Left ventricle myocardium inferior (tissue), 1 donor: ENCODE measurements around the gene TLN1. TPM values are rescaled to one million over a fixed set of nuclear protein-coding genes. Genes with fewer than 3 reads are reported as not detected.

Experiments
- DNase-seq: peaks from one replicate; pipeline ENCODE4 v3.0.0-alpha.2; 2020
- H3K27ac ChIP-seq: fragments of 200-600 bp; replicated peaks from 2 replicates; pipeline ENCODE4 v1.8.0; 2021
- H3K27me3 ChIP-seq: fragments of 200-600 bp; 2 replicates; pipeline ENCODE4 v1.8.0; 2021; ENCODE audit warnings: low read depth
- H3K36me3 ChIP-seq: fragments of 200-600 bp; 2 replicates; pipeline ENCODE4 v1.8.0; 2021
- H3K4me1 ChIP-seq: fragments of 200-600 bp; 2 replicates; pipeline ENCODE4 v1.8.0; 2021
- H3K4me3 ChIP-seq: fragments of 200-600 bp; 2 replicates; pipeline ENCODE4 v1.8.0; 2021; ENCODE audit warnings: mild to moderate bottlenecking, moderate library complexity
- H3K9me3 ChIP-seq: fragments of 200-600 bp; replicated peaks from 2 replicates; pipeline ENCODE4 v1.8.0; 2021
- CTCF ChIP-seq: fragments of 200-600 bp; IDR thresholded peaks from 2 replicates; pipeline ENCODE4 v1.8.0; 2021; ENCODE audit warnings: antibody characterized with exemption, mild to moderate bottlenecking, borderline replicate concordance
- intact Hi-C: fragments of 100-400 bp; cut with micrococcal nuclease; formaldehyde crosslinking; loops from one replicate; pipeline ENCODE4 v1.11.0; 2022
- total RNA-seq: library from RNA; stranded (reverse); fragmentation: NEBNext Ultra II Directional; extraction: Animal tissue kit (Norgen Biotek cat#: 25700); gene quantifications from one replicate; pipeline ENCODE4 v1.2.1, GENCODE V29; 2021
- donor health status: DM: no; HTN: yes; CAD: no; lungs with severe emphysema.

Gene TLN1
- total RNA-seq, 1 donor from 2014 or later: 234 TPM

GRCh38 chr9:35700031-35700430, 32.0 kb downstream of the TLN1 start:
- no peaks in the 10 kb centered on the region for H3K27me3 ChIP-seq
- intact Hi-C loops: no loop called here
- DNase-seq: no peak
- H3K9me3 ChIP-seq: no peaks in the 10 kb centered on the region
- no peak overlapping the region for H3K4me3 ChIP-seq
- no peak for TF ChIP-seq CTCF
- peaks cover 96% of the 10 kb centered on the region for H3K36me3 ChIP-seq
- peaks cover 47% of the 10 kb centered on the region for H3K4me1 ChIP-seq
- peak overlapping the region; percentile 72 for H3K27ac ChIP-seq

- Histone ChIP-seq H3K27ac (no peak overlapping the region), H3K36me3 (peaks cover 78% of the 10 kb centered on the region), H3K4me3 (no peak overlapping the region), H3K9me3 (no peaks in the 10 kb centered on the region), H3K27me3 (no peaks in the 10 kb centered on the region), H3K4me1 (peaks cover 35% of the 10 kb centered on the region)
- intact Hi-C loops: no loop called here
- TF ChIP-seq CTCF: no peak
- no peak for DNase-seq
These were observed 33.8 kb downstream of the TLN1 start for GRCh38 chr9:35698231-35698630.

GRCh38 chr9:35697486-35697885, 34.5 kb downstream of the TLN1 start:
- Histone ChIP-seq H3K27ac (peak overlapping the region; percentile 54), H3K36me3 (peaks cover 70% of the 10 kb centered on the region), H3K4me1 (peaks cover 35% of the 10 kb centered on the region), H3K4me3 (no peak overlapping the region), H3K9me3 (no peaks in the 10 kb centered on the region), H3K27me3 (no peaks in the 10 kb centered on the region)
- DNase-seq: no peak
- intact Hi-C loops: no loop called here
- no peak for TF ChIP-seq CTCF

- peaks cover 62% of the 10 kb centered on the region for H3K36me3 ChIP-seq
- peak; percentile 94 for TF ChIP-seq CTCF
- H3K27me3 ChIP-seq: no peaks in the 10 kb centered on the region
- peak overlapping the region; percentile 54 for H3K27ac ChIP-seq
- DNase-seq: peak; percentile 48
- intact Hi-C loops: no loop called here
- no peaks in the 10 kb centered on the region for H3K9me3 ChIP-seq
- H3K4me1 ChIP-seq: peaks cover 33% of the 10 kb centered on the region
- H3K4me3 ChIP-seq: no peak overlapping the region
These were observed 35.3 kb downstream of the TLN1 start for GRCh38 chr9:35696520-35697215.

- Histone ChIP-seq H3K27ac (peak overlapping the region; percentile 54), H3K9me3 (no peaks in the 10 kb centered on the region), H3K4me1 (peaks cover 33% of the 10 kb centered on the region), H3K4me3 (no peak overlapping the region), H3K27me3 (no peaks in the 10 kb centered on the region), H3K36me3 (peaks cover 55% of the 10 kb centered on the region)
- no peak for TF ChIP-seq CTCF
- intact Hi-C loops: no loop called here
- no peak for DNase-seq
These were observed 36.0 kb downstream of the TLN1 start for GRCh38 chr9:35695943-35696401.
